Effector memory CD8-positive, alpha-beta T cell (primary cell): ENCODE data around the gene HMOX1.
A peak's percentile ranks its signal among the peaks of the same experiment; 100 is the strongest.

ENCODE experiments used
- ATAC-seq: fragments of 150-1000 bp; cut with Tn5 transposase; replicated peaks from 2 replicates; pipeline ENCODE4 v1.10.0; 2021; ENCODE audit warnings: mild to moderate bottlenecking, moderate library complexity
- DNase-seq, 3 experiments: peaks; one replicate each; pipeline ENCODE4 v3.0.0; 2021
- H3K27ac Mint-ChIP-seq, 2 donors: one replicate each; pipeline ENCODE4 v1.8.0; 2022; ENCODE audit warnings: mild to moderate bottlenecking in 2 of 2, mixed read lengths in 2 of 2, moderate library complexity in 2 of 2
- H3K27me3 Mint-ChIP-seq, 2 donors: one replicate each; pipeline ENCODE4 v1.8.0; 2022; ENCODE audit warnings: mixed read lengths in 2 of 2
- H3K36me3 Mint-ChIP-seq: one replicate; pipeline ENCODE4 v1.8.0; 2022; ENCODE audit warnings: mild to moderate bottlenecking, moderate library complexity, mixed read lengths; ENCODE audit not compliant: insufficient read depth
- H3K4me1 Mint-ChIP-seq, 2 donors: one replicate each; pipeline ENCODE4 v1.8.0; 2022; ENCODE audit warnings: low read depth in 2 of 2, mixed read lengths in 2 of 2
- H3K4me3 Mint-ChIP-seq, 2 donors: one replicate each; pipeline ENCODE4 v1.8.0; 2022; ENCODE audit warnings: mild to moderate bottlenecking in 2 of 2, mixed read lengths in 2 of 2, moderate library complexity in 2 of 2
- H3K9me3 Mint-ChIP-seq, 2 donors: one replicate each; pipeline ENCODE4 v1.8.0; 2022; ENCODE audit warnings: mixed read lengths in 2 of 2

The HMOX1 gene

GRCh38 chr22:35409783-35410662 lies 29.1 kb downstream of the HMOX1 start:
- Mint-ChIP-seq H3K9me3 (no peaks in the 10 kb centered on the region), H3K27me3 (no peaks in the 10 kb centered on the region), H3K36me3 (peaks cover 63% of the 10 kb centered on the region), H3K4me3 (no peak overlapping the region), H3K4me1 (peaks cover 7 to 8% of the 10 kb centered on the region in 2 donors), H3K27ac (peak overlapping the region; percentile 69 to 90)
- ATAC-seq (peak; percentile 83), DNase-seq (peak; percentile 5 to 19 (median 6))

DNA sequence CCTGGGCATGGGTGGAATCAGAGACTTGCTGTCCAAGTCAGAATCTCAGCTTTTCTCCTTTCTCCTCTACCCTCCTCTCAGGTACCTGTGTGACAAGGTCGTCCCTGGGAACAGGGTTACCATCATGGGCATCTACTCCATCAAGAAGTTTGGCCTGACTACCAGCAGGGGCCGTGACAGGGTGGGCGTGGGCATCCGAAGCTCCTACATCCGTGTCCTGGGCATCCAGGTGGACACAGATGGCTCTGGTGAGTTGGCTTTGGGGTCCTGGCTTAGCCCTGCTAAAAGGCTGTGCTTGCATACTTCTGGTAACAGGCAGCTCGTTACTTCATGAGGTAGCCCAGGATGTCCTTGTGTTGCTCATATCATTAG lies 29.8 kb downstream of the HMOX1 start:
- Mint-ChIP-seq H3K9me3 (no peaks in the 10 kb centered on the region), H3K4me1 (peaks cover 7 to 8% of the 10 kb centered on the region in 2 donors), H3K36me3 (peaks cover 56% of the 10 kb centered on the region), H3K27me3 (no peaks in the 10 kb centered on the region), H3K27ac (peak overlapping the region; percentile 64 to 90), H3K4me3 (no peak overlapping the region)
- DNase-seq (no peak), ATAC-seq (no peak)

- no peak for DNase-seq
- Mint-ChIP-seq H3K36me3 (peaks cover 54% of the 10 kb centered on the region), H3K4me3 (peak overlapping the region in 1 of 2 donors; percentile 34), H3K27me3 (no peaks in the 10 kb centered on the region), H3K27ac (peak overlapping the region; percentile 64 to 90), H3K9me3 (no peaks in the 10 kb centered on the region), H3K4me1 (peaks cover 7 to 8% of the 10 kb centered on the region in 2 donors)
- no peak for ATAC-seq
Measured at GRCh38 chr22:35411102-35411501, 30.2 kb downstream of the HMOX1 start.

DNA sequence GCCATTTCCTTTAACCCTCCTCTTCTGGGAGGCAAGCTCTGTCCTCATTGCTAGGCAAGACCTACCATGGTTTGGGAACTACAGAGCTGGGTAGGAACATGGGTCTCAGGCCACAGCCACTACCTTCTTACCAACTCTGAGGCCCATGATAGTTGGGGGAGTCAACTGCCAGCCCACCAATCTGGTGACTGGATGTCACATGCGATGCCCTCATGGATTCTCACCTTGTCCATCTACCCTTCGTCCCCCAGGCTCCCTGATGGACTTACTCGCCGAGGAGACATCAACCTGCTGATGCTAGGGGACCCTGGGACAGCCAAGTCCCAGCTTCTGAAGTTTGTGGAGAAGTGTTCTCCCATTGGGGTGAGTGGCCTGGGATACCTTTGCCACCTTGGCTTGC lies 32.7 kb downstream of the HMOX1 start:
- Mint-ChIP-seq H3K27ac (no peak overlapping the region), H3K36me3 (peaks cover 47% of the 10 kb centered on the region), H3K4me3 (no peak overlapping the region), H3K4me1 (peaks cover 2 to 7% of the 10 kb centered on the region in 2 donors), H3K9me3 (no peaks in the 10 kb centered on the region), H3K27me3 (no peaks in the 10 kb centered on the region)
- ATAC-seq: no peak
- DNase-seq: no peak

GRCh38 chr22:35417606-35418005 lies 36.7 kb downstream of the HMOX1 start:
- Mint-ChIP-seq H3K36me3 (peaks cover 43% of the 10 kb centered on the region), H3K4me3 (no peak overlapping the region), H3K4me1 (no peaks in the 10 kb centered on the region), H3K9me3 (no peaks in the 10 kb centered on the region), H3K27ac (no peak overlapping the region), H3K27me3 (no peaks in the 10 kb centered on the region)
- ATAC-seq: no peak
- DNase-seq: no peak

DNA sequence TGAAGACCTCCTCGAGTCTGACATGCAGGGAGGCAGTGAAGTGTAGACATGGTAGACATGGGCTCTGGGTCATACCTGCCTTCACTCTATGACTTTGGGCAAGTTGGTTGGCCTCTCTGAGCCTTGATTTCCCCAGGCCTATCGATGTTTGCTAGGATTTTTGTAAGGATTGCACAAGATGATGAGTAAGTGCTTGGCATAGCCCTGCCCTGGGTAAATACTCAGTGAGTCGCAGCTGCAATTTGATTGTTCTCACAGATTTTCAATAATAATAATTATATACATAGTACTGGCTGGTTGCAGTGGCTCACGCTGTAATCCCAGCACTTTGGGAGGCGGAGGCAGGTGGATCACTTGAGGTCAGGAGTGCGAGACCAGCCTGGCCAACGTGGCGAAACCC lies 37.2 kb downstream of the HMOX1 start:
- H3K4me1 Mint-ChIP-seq: no peaks in the 10 kb centered on the region
- peaks cover 40% of the 10 kb centered on the region for H3K36me3 Mint-ChIP-seq
- no peaks in the 10 kb centered on the region for H3K9me3 Mint-ChIP-seq
- DNase-seq (no peak), ATAC-seq (no peak)
- no peaks in the 10 kb centered on the region for H3K27me3 Mint-ChIP-seq
- peak overlapping the region in 1 of 2 donors; percentile 51 for H3K27ac Mint-ChIP-seq
- H3K4me3 Mint-ChIP-seq: no peak overlapping the region

GRCh38 chr22:35418731-35419130 lies 37.8 kb downstream of the HMOX1 start:
- H3K4me1 Mint-ChIP-seq: no peaks in the 10 kb centered on the region
- no peaks in the 10 kb centered on the region for H3K27me3 Mint-ChIP-seq
- H3K4me3 Mint-ChIP-seq: no peak overlapping the region
- H3K36me3 Mint-ChIP-seq: peaks cover 36% of the 10 kb centered on the region
- peak overlapping the region in 1 of 2 donors; percentile 51 for H3K27ac Mint-ChIP-seq
- no peaks in the 10 kb centered on the region for H3K9me3 Mint-ChIP-seq
- no peak for ATAC-seq
- DNase-seq: no peak

- Mint-ChIP-seq H3K27ac (no peak overlapping the region), H3K4me1 (no peaks in the 10 kb centered on the region), H3K27me3 (no peaks in the 10 kb centered on the region), H3K4me3 (no peak overlapping the region), H3K36me3 (peaks cover 39% of the 10 kb centered on the region), H3K9me3 (no peaks in the 10 kb centered on the region)
- ATAC-seq (no peak), DNase-seq (no peak)
Measured at GRCh38 chr22:35419756-35420155, 38.9 kb downstream of the HMOX1 start.

- Mint-ChIP-seq H3K27me3 (no peaks in the 10 kb centered on the region), H3K9me3 (no peaks in the 10 kb centered on the region), H3K27ac (peak overlapping the region in 1 of 2 donors; percentile 22), H3K4me3 (no peak overlapping the region), H3K4me1 (peaks cover 0 to 6% of the 10 kb centered on the region in 2 donors), H3K36me3 (peaks cover 37% of the 10 kb centered on the region)
- ATAC-seq: no peak
- DNase-seq: no peak
Measured at GRCh38 chr22:35421121-35421520, 40.2 kb downstream of the HMOX1 start.

- H3K27me3 Mint-ChIP-seq: no peaks in the 10 kb centered on the region
- no peaks in the 10 kb centered on the region for H3K9me3 Mint-ChIP-seq
- peak overlapping the region in 1 of 2 donors; percentile 83 for H3K27ac Mint-ChIP-seq
- no peak for DNase-seq
- H3K4me3 Mint-ChIP-seq: no peak overlapping the region
- ATAC-seq: no peak
- H3K36me3 Mint-ChIP-seq: peaks cover 30% of the 10 kb centered on the region
- peaks cover 3 to 10% of the 10 kb centered on the region in 2 donors for H3K4me1 Mint-ChIP-seq
Measured at GRCh38 chr22:35422145-35422544, 41.2 kb downstream of the HMOX1 start.

GRCh38 chr22:35422936-35423335 lies 42.0 kb downstream of the HMOX1 start:
- no peaks in the 10 kb centered on the region for H3K9me3 Mint-ChIP-seq
- H3K27me3 Mint-ChIP-seq: no peaks in the 10 kb centered on the region
- H3K36me3 Mint-ChIP-seq: peaks cover 30% of the 10 kb centered on the region
- DNase-seq (no peak), ATAC-seq (no peak)
- H3K4me3 Mint-ChIP-seq: no peak overlapping the region
- H3K27ac Mint-ChIP-seq: no peak overlapping the region
- H3K4me1 Mint-ChIP-seq: peaks cover 3 to 10% of the 10 kb centered on the region in 2 donors

DNA sequence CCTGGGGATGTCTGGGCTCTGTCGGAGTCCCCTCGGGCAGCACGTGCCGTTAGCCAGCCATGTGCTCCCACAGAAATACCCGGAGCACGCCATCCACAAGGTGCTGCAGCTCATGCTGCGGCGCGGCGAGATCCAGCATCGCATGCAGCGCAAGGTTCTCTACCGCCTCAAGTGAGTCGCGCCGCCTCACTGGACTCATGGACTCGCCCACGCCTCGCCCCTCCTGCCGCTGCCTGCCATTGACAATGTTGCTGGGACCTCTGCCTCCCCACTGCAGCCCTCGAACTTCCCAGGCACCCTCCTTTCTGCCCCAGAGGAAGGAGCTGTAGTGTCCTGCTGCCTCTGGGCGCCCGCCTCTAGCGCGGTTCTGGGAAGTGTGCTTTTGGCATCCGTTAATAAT lies 43.2 kb downstream of the HMOX1 start:
- Mint-ChIP-seq H3K9me3 (no peaks in the 10 kb centered on the region), H3K4me3 (no peak overlapping the region), H3K27ac (no peak overlapping the region), H3K4me1 (peaks cover 3 to 10% of the 10 kb centered on the region in 2 donors), H3K36me3 (peaks cover 23% of the 10 kb centered on the region), H3K27me3 (no peaks in the 10 kb centered on the region)
- DNase-seq: no peak
- ATAC-seq: no peak

DNA sequence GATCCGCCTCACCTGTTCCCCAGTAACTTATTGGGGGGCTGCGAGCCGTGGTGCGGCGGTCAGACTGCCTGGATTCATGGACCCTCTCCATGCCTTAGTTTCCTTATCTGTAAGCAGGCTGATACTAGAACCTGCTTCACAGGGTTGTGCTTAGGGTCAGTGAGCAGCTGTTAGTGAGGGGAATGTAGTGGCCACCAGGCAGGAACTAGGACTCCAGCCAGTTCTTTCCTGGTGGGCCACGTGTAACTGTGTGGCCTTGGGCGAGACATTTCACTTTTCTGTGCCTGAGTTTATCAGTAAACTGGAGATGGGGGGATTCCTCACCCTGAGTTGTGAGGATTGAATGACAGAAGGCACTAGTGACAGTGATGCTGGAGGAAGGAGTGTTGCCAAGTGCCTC lies 43.9 kb downstream of the HMOX1 start:
- H3K27ac Mint-ChIP-seq: peak overlapping the region in 1 of 2 donors; percentile 68
- peaks cover 23% of the 10 kb centered on the region for H3K36me3 Mint-ChIP-seq
- no peaks in the 10 kb centered on the region for H3K27me3 Mint-ChIP-seq
- H3K9me3 Mint-ChIP-seq: no peaks in the 10 kb centered on the region
- no peak for ATAC-seq
- H3K4me1 Mint-ChIP-seq: peaks cover 3 to 10% of the 10 kb centered on the region in 2 donors
- no peak overlapping the region for H3K4me3 Mint-ChIP-seq
- no peak for DNase-seq

DNA sequence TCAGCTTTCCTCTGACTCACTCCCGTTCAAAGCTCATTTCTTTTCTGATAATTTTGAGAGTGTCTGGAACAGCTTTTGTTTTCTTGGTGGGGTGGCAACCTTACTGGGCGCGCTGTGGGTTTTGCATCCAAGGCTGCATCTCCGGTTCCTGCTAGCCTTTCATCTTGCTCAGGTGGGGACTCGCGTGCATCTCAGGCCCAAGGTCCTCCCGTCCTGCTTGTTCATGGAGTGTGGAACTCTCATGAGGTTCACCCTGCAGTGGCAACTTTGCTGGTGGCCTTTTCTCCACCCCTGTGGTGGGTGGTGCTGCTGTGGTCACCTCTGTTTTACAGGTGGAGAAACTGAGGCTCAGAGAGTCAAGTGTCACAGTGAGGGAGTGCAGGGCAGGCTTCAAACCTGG lies 44.6 kb downstream of the HMOX1 start:
- peaks cover 5 to 10% of the 10 kb centered on the region in 2 donors for H3K4me1 Mint-ChIP-seq
- H3K9me3 Mint-ChIP-seq: no peaks in the 10 kb centered on the region
- ATAC-seq (no peak), DNase-seq (no peak)
- H3K4me3 Mint-ChIP-seq: no peak overlapping the region
- H3K27me3 Mint-ChIP-seq: no peaks in the 10 kb centered on the region
- H3K27ac Mint-ChIP-seq: peak overlapping the region in 1 of 2 donors; percentile 41
- peaks cover 20% of the 10 kb centered on the region for H3K36me3 Mint-ChIP-seq
